NT2/D1 (cell line): ENCODE data around the gene ZNF518A.

ENCODE experiments used
- DNase-seq: peaks from one replicate; pipeline ENCODE4 v3.0.0-alpha.2; 2011; ENCODE audit warnings: low read depth, low spot score
- H3K27me3 ChIP-seq: 2 replicates; pipeline ENCODE4 v1.6.0; 2011; ENCODE audit warnings: mild to moderate bottlenecking; ENCODE audit not compliant: insufficient read length, insufficient read depth
- H3K36me3 ChIP-seq: 2 replicates; pipeline ENCODE4 v1.6.1; 2011; ENCODE audit warnings: mild to moderate bottlenecking, low read length, mixed read lengths; ENCODE audit not compliant: insufficient read depth, insufficient read length
- H3K4me1 ChIP-seq: 2 replicates; pipeline ENCODE4 v1.5.1; 2011; ENCODE audit not compliant: insufficient read depth, insufficient read length
- H3K4me3 ChIP-seq: 2 replicates; pipeline ENCODE4 v1.5.1; 2011; ENCODE audit warnings: low read depth; ENCODE audit not compliant: insufficient read length
- H3K9ac ChIP-seq: 2 replicates; pipeline ENCODE4 v1.6.0; 2011; ENCODE audit warnings: low read depth; ENCODE audit not compliant: insufficient read length
- H3K9me3 ChIP-seq: 2 replicates; pipeline ENCODE4 v1.5.1; 2011; ENCODE audit warnings: mild to moderate bottlenecking, low read length; ENCODE audit not compliant: insufficient read depth
- SUZ12 ChIP-seq: IDR thresholded peaks from 2 replicates; pipeline ENCODE4 v1.6.1; 2011; ENCODE audit not compliant: insufficient read length, insufficient read depth; ENCODE audit errors: extremely low read depth
- YY1 ChIP-seq: IDR thresholded peaks from 2 replicates; pipeline ENCODE4 v1.6.1; 2011; ENCODE audit not compliant: insufficient read length, insufficient read depth
- ZNF274 ChIP-seq: IDR thresholded peaks from 2 replicates; pipeline ENCODE4 v1.6.1; 2011; ENCODE audit warnings: mild to moderate bottlenecking, low read depth, low read length

The ZNF518A gene

GRCh38 chr10:96138102-96138501 is 8.0 kb downstream of the ZNF518A start:
- no peaks in the 10 kb centered on the region for H3K9me3 ChIP-seq
- H3K9ac ChIP-seq: no peak overlapping the region
- H3K27me3 ChIP-seq: no peaks in the 10 kb centered on the region
- DNase-seq: no peak
- H3K36me3 ChIP-seq: peaks cover 69% of the 10 kb centered on the region
- H3K4me1 ChIP-seq: no peaks in the 10 kb centered on the region
- no peak overlapping the region for H3K4me3 ChIP-seq
- TF ChIP-seq ZNF274: no peak
- TF ChIP-seq YY1: no peak
- no peak for TF ChIP-seq SUZ12

- no peak for DNase-seq
- H3K9ac ChIP-seq: no peak overlapping the region
- TF ChIP-seq ZNF274 (no peak), SUZ12 (no peak), YY1 (no peak)
- H3K27me3 ChIP-seq: no peaks in the 10 kb centered on the region
- H3K4me1 ChIP-seq: no peaks in the 10 kb centered on the region
- H3K9me3 ChIP-seq: no peaks in the 10 kb centered on the region
- H3K4me3 ChIP-seq: no peak overlapping the region
- peaks cover 55% of the 10 kb centered on the region for H3K36me3 ChIP-seq
Measured at GRCh38 chr10:96152437-96152836, 22.3 kb downstream of the ZNF518A start.

- Histone ChIP-seq H3K9ac (no peak overlapping the region), H3K4me3 (no peak overlapping the region), H3K36me3 (peaks cover 61% of the 10 kb centered on the region), H3K27me3 (no peaks in the 10 kb centered on the region), H3K4me1 (no peaks in the 10 kb centered on the region), H3K9me3 (no peaks in the 10 kb centered on the region)
- no peak for DNase-seq
- TF ChIP-seq SUZ12 (no peak), YY1 (no peak), ZNF274 (no peak)
Measured at GRCh38 chr10:96153070-96153469, 23.0 kb downstream of the ZNF518A start.

- no peak for DNase-seq
- Histone ChIP-seq H3K4me3 (no peak overlapping the region), H3K36me3 (peaks cover 6% of the 10 kb centered on the region), H3K27me3 (no peaks in the 10 kb centered on the region), H3K9me3 (peaks cover 10% of the 10 kb centered on the region; the same call in 1 of the 2 replicates), H3K9ac (no peak overlapping the region), H3K4me1 (no peaks in the 10 kb centered on the region)
- TF ChIP-seq YY1 (no peak), ZNF274 (no peak), SUZ12 (no peak)
Measured at GRCh38 chr10:96165726-96166125, 35.6 kb downstream of the ZNF518A start.

- no peak for DNase-seq
- Histone ChIP-seq H3K27me3 (no peaks in the 10 kb centered on the region), H3K36me3 (no peaks in the 10 kb centered on the region), H3K4me3 (no peak overlapping the region), H3K4me1 (no peaks in the 10 kb centered on the region), H3K9ac (no peak overlapping the region), H3K9me3 (peaks cover 10% of the 10 kb centered on the region; the same call in 1 of the 2 replicates)
- TF ChIP-seq SUZ12: no peak
- TF ChIP-seq ZNF274: no peak
- no peak for TF ChIP-seq YY1
Measured at GRCh38 chr10:96168546-96168945, 38.4 kb downstream of the ZNF518A start.

GRCh38 chr10:96170230-96170629 is 40.1 kb downstream of the ZNF518A start:
- TF ChIP-seq SUZ12: no peak
- TF ChIP-seq YY1: no peak
- TF ChIP-seq ZNF274: no peak
- no peaks in the 10 kb centered on the region for H3K27me3 ChIP-seq
- no peak for DNase-seq
- no peaks in the 10 kb centered on the region for H3K36me3 ChIP-seq
- H3K9ac ChIP-seq: no peak overlapping the region
- H3K4me3 ChIP-seq: no peak overlapping the region
- no peaks in the 10 kb centered on the region for H3K4me1 ChIP-seq
- H3K9me3 ChIP-seq: peaks cover 10% of the 10 kb centered on the region; the same call in 1 of the 2 replicates

- Histone ChIP-seq H3K27me3 (no peaks in the 10 kb centered on the region), H3K4me3 (no peak overlapping the region), H3K9me3 (peaks cover 10% of the 10 kb centered on the region; the same call in 1 of the 2 replicates), H3K9ac (no peak overlapping the region), H3K36me3 (no peaks in the 10 kb centered on the region), H3K4me1 (no peaks in the 10 kb centered on the region)
- DNase-seq: no peak
- TF ChIP-seq SUZ12 (no peak), YY1 (no peak), ZNF274 (no peak)
Measured at GRCh38 chr10:96172666-96173065, 42.6 kb downstream of the ZNF518A start.
